H9 (cell line): ENCODE data around the gene GOLGA3. TPM values are rescaled to one million over a fixed set of nuclear protein-coding genes. Genes with fewer than 3 reads are reported as not detected.

ENCODE experiments used
- DNase-seq: peaks from one replicate; pipeline ENCODE4 v3.0.0-alpha.2; 2017
- H2AFZ ChIP-seq: one replicate; pipeline ENCODE4 v1.6.1; 2013; ENCODE audit warnings: mild to moderate bottlenecking, low read length, control low read depth, moderate library complexity
- H2AK5ac ChIP-seq: 2 replicates; pipeline ENCODE4 v1.6.1; 2013; ENCODE audit warnings: low read length, control low read depth, mixed read lengths; ENCODE audit not compliant: insufficient read length
- H2BK120ac ChIP-seq: one replicate; pipeline ENCODE4 v1.6.1; 2013; ENCODE audit warnings: low read depth, mild to moderate bottlenecking, low read length, control low read depth, inconsistent platforms; ENCODE audit not compliant: poor library complexity, severe bottlenecking
- H2BK12ac ChIP-seq: 2 replicates; pipeline ENCODE4 v1.6.1; 2013; ENCODE audit warnings: low read length, control low read depth, mixed read lengths, low read depth; ENCODE audit not compliant: insufficient read length
- H2BK15ac ChIP-seq: 2 replicates; pipeline ENCODE4 v1.6.1; 2013; ENCODE audit warnings: low read depth, low read length, control low read depth
- H2BK20ac ChIP-seq: one replicate; pipeline ENCODE4 v1.6.1; 2013; ENCODE audit warnings: low read depth, mild to moderate bottlenecking, low read length, control low read depth, inconsistent platforms; ENCODE audit not compliant: poor library complexity, severe bottlenecking
- H2BK5ac ChIP-seq: 2 replicates; pipeline ENCODE4 v1.6.1; 2013; ENCODE audit warnings: low read length, control low read depth, mixed read lengths; ENCODE audit not compliant: insufficient read length
- H3K14ac ChIP-seq: 2 replicates; pipeline ENCODE4 v1.6.1; 2013; ENCODE audit warnings: low read length, control low read depth; ENCODE audit not compliant: insufficient read depth
- H3K18ac ChIP-seq: 2 replicates; pipeline ENCODE4 v1.6.1; 2013; ENCODE audit warnings: low read depth, mild to moderate bottlenecking, mixed read lengths, low read length, control low read depth; ENCODE audit not compliant: insufficient read length
- H3K23ac ChIP-seq: 2 replicates; pipeline ENCODE4 v1.6.1; 2013; ENCODE audit warnings: low read length, control low read depth, mixed read lengths, low read depth; ENCODE audit not compliant: insufficient read length
- H3K23me2 ChIP-seq: 2 replicates; pipeline ENCODE4 v1.6.1; 2013; ENCODE audit warnings: low read depth, mild to moderate bottlenecking, mixed read lengths, low read length, control low read depth; ENCODE audit not compliant: insufficient read length, poor library complexity, severe bottlenecking
- H3K27ac ChIP-seq: 2 replicates; pipeline ENCODE4 v1.5.1; 2013; ENCODE audit warnings: low read length, control low read depth, mixed read lengths, low read depth; ENCODE audit not compliant: insufficient read length
- H3K27me3 ChIP-seq: 2 replicates; pipeline ENCODE4 v1.6.1; 2013; ENCODE audit warnings: low read length, control low read depth, inconsistent platforms; ENCODE audit not compliant: insufficient read depth
- H3K4ac ChIP-seq: 2 replicates; pipeline ENCODE4 v1.6.1; 2013; ENCODE audit warnings: low read depth, mild to moderate bottlenecking, control low read depth, inconsistent platforms, low read length, moderate library complexity
- H3K4me1 ChIP-seq: 2 replicates; pipeline ENCODE4 v1.6.1; 2013; ENCODE audit warnings: low read length, control low read depth, inconsistent platforms; ENCODE audit not compliant: insufficient read depth
- H3K4me2 ChIP-seq: 2 replicates; pipeline ENCODE4 v1.6.1; 2013; ENCODE audit warnings: low read length, control low read depth, mixed read lengths; ENCODE audit not compliant: insufficient read length, insufficient read depth
- H3K56ac ChIP-seq: 2 replicates; pipeline ENCODE4 v1.6.1; 2013; ENCODE audit warnings: low read depth, mild to moderate bottlenecking, mixed read lengths, low read length, control low read depth; ENCODE audit not compliant: insufficient read length
- H3K79me1 ChIP-seq: 2 replicates; pipeline ENCODE4 v1.6.1; 2013; ENCODE audit warnings: low read depth, mild to moderate bottlenecking, moderate library complexity, low read length, control low read depth, inconsistent platforms; ENCODE audit not compliant: insufficient read depth, poor library complexity, severe bottlenecking
- H3K79me2 ChIP-seq: 2 replicates; pipeline ENCODE4 v1.6.1; 2013; ENCODE audit warnings: low read length, control low read depth, inconsistent platforms; ENCODE audit not compliant: insufficient read depth
- H3K9ac ChIP-seq: 2 replicates; pipeline ENCODE4 v1.6.1; 2013; ENCODE audit warnings: low read length, control low read depth, mixed read lengths; ENCODE audit not compliant: insufficient read length; ENCODE audit errors: extremely low read depth
- H3K9me3 ChIP-seq: one replicate; pipeline ENCODE4 v1.6.1; 2013; ENCODE audit warnings: low read depth, low read length, inconsistent platforms; ENCODE audit not compliant: control insufficient read depth
- H3T11ph ChIP-seq: one replicate; pipeline ENCODE4 v1.6.1; 2013; ENCODE audit warnings: mild to moderate bottlenecking, low read length, control low read depth, inconsistent platforms
- H4K20me1 ChIP-seq: one replicate; pipeline ENCODE4 v1.6.1; 2013; ENCODE audit not compliant: control insufficient read depth, insufficient read length, insufficient read depth
- H4K5ac ChIP-seq: 2 replicates; pipeline ENCODE4 v1.6.1; 2013; ENCODE audit warnings: low read depth, mild to moderate bottlenecking, mixed read lengths, low read length, control low read depth; ENCODE audit not compliant: insufficient read length
- H4K8ac ChIP-seq: replicated peaks from 2 replicates; pipeline ENCODE4 v1.6.1; 2013; ENCODE audit warnings: low read length, control low read depth, mixed read lengths, low read depth; ENCODE audit not compliant: insufficient read length
- H4K91ac ChIP-seq: 2 replicates; pipeline ENCODE4 v1.6.1; 2013; ENCODE audit warnings: low read depth, mild to moderate bottlenecking, moderate library complexity, mixed read lengths, low read length, control low read depth; ENCODE audit not compliant: insufficient read length
- H3K27ac Mint-ChIP-seq, 3 experiments: 2 replicates in 2 of 3; 3 replicates in 1 of 3; pipeline ENCODE4 v1.8.0; 2020 to 2021; ENCODE audit warnings: mixed read lengths in 3 of 3, mild to moderate bottlenecking in 1 of 3, moderate library complexity in 1 of 3
- H3K27me3 Mint-ChIP-seq: 2 replicates; pipeline ENCODE4 v1.8.0; 2021; ENCODE audit warnings: low read depth, mild to moderate bottlenecking, moderate library complexity, mixed read lengths
- H3K36me3 Mint-ChIP-seq, 3 experiments: 2 replicates in 2 of 3; 3 replicates in 1 of 3; pipeline ENCODE4 v1.8.0; 2020 to 2021; ENCODE audit warnings: low read depth in 3 of 3, mixed read lengths in 3 of 3; ENCODE audit not compliant: insufficient read depth in 1 of 3
- H3K4me1 Mint-ChIP-seq, 2 experiments: 2 replicates each; pipeline ENCODE4 v1.8.0; 2020; ENCODE audit warnings: mixed read lengths in 2 of 2
- H3K4me3 Mint-ChIP-seq, 2 experiments: 2 replicates in 1 of 2; 3 replicates in 1 of 2; pipeline ENCODE4 v1.8.0; 2020 to 2021; ENCODE audit warnings: mild to moderate bottlenecking in 2 of 2, mixed read lengths in 2 of 2, moderate library complexity in 1 of 2
- H3K9me3 Mint-ChIP-seq, 2 experiments: 2 replicates in 1 of 2; 3 replicates in 1 of 2; pipeline ENCODE4 v1.8.0; 2020; ENCODE audit warnings: mild to moderate bottlenecking in 2 of 2, mixed read lengths in 2 of 2, moderate library complexity in 1 of 2
- WGBS: extraction: QIAGEN DNeasy Blood & Tissue Kit; methylation state at CpG from one replicate; pipeline ENCODE4 v1.1.7; 2013; ENCODE audit warnings: missing lambda C conversion rate, low lambda C conversion rate, mixed read lengths; ENCODE audit not compliant: insufficient read length; ENCODE audit errors: extremely low coverage; 5-methylcytosine and 5-hydroxymethylcytosine counted together
- total RNA-seq: library from RNA; stranded (reverse); gene quantifications from 2 replicates; pipeline ENCODE4 v1.2.1, GENCODE V29; 2021
- TF ChIP-seq, protein P1 (sequence below): fragments of 200-600 bp; sonication (generic); conservative IDR thresholded peaks from 3 replicates; pipeline ENCODE4 v1.8.0; 2021; ENCODE audit warnings: antibody characterized with exemption, mild to moderate bottlenecking

The GOLGA3 gene
- total RNA-seq, 1 experiment from 2014 or later = 40.1 TPM

DNA sequence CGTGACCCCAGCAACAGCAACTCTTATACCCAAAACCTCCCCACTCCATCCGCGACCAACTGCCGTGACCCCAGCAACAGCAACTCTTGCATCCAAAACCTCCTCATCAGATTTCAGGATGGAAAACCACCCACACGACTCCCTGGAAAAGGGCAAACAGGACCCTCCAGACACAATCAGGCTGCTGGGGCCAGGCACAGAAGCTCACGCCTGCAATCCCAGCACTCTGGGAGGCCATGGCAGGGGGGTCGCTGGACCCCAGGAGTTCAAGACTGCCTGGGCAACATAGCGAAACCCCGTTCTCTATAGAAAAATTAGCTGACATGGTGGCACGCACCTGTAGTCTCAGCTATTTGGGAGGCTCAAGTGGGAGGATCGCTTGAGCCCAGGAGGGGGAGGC, 98.3 kb downstream of the GOLGA3 start:
- no peak overlapping the region for H2BK12ac ChIP-seq
- no peaks in the 10 kb centered on the region for H3K4me1 Mint-ChIP-seq
- no peaks in the 10 kb centered on the region for H3K4me1 ChIP-seq
- no peak overlapping the region for H3K14ac ChIP-seq
- peaks cover 84 to 98% (median 95%) of the 10 kb centered on the region in 3 experiments for H3K36me3 Mint-ChIP-seq
- H3T11ph ChIP-seq = no peak overlapping the region
- no peak overlapping the region for H4K91ac ChIP-seq
- no peaks in the 10 kb centered on the region for H3K23me2 ChIP-seq
- H3K27me3 Mint-ChIP-seq = no peaks in the 10 kb centered on the region
- no peak overlapping the region for H2AFZ ChIP-seq
- WGBS = no CpG with 5 or more reads among the region's 11 CpGs
- H2BK20ac ChIP-seq = no peak overlapping the region
- no peak overlapping the region for H3K23ac ChIP-seq
- no peaks in the 10 kb centered on the region for H4K20me1 ChIP-seq
- no peak overlapping the region for H3K56ac ChIP-seq
- no peaks in the 10 kb centered on the region for H3K79me1 ChIP-seq
- H3K4me3 Mint-ChIP-seq = no peak overlapping the region
- peak overlapping the region in 2 of 3 experiments; percentile 63 to 72; a peak in 2 of 7 replicates for H3K27ac Mint-ChIP-seq
- H2AK5ac ChIP-seq = no peak overlapping the region
- H3K9me3 ChIP-seq = no peaks in the 10 kb centered on the region
- no peak overlapping the region for H3K18ac ChIP-seq
- no peaks in the 10 kb centered on the region for H3K27me3 ChIP-seq
- peaks cover 13 to 16% of the 10 kb centered on the region in 2 experiments for H3K9me3 Mint-ChIP-seq
- H2BK120ac ChIP-seq = no peak overlapping the region
- no peak overlapping the region for H4K8ac ChIP-seq
- H3K79me2 ChIP-seq = no peaks in the 10 kb centered on the region
- TF ChIP-seq, protein P1, sequence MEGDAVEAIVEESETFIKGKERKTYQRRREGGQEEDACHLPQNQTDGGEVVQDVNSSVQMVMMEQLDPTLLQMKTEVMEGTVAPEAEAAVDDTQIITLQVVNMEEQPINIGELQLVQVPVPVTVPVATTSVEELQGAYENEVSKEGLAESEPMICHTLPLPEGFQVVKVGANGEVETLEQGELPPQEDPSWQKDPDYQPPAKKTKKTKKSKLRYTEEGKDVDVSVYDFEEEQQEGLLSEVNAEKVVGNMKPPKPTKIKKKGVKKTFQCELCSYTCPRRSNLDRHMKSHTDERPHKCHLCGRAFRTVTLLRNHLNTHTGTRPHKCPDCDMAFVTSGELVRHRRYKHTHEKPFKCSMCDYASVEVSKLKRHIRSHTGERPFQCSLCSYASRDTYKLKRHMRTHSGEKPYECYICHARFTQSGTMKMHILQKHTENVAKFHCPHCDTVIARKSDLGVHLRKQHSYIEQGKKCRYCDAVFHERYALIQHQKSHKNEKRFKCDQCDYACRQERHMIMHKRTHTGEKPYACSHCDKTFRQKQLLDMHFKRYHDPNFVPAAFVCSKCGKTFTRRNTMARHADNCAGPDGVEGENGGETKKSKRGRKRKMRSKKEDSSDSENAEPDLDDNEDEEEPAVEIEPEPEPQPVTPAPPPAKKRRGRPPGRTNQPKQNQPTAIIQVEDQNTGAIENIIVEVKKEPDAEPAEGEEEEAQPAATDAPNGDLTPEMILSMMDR = no peak
- DNase-seq = no peak
- H3K4ac ChIP-seq = no peak overlapping the region
- H2BK15ac ChIP-seq = no peak overlapping the region
- no peak overlapping the region for H3K4me2 ChIP-seq
- no peak overlapping the region for H2BK5ac ChIP-seq
- H3K27ac ChIP-seq = no peak overlapping the region
- no peak overlapping the region for H3K9ac ChIP-seq
- H4K5ac ChIP-seq = no peak overlapping the region
